Calu3 (cell line): ENCODE results near the gene ZDHHC24. TPM values are rescaled to one million over a fixed set of nuclear protein-coding genes. Genes with fewer than 3 reads are reported as not detected.

Experiments
- BruUV-seq: library from RNA; stranded (reverse); fragments of 400-500 nt; replicated peaks from 2 replicates; lab custom pipeline; 2021; lab: Mats Ljungman, UMichigan
- CTCF ChIA-PET: fragments of 300-600 bp; sonication (Branson Sonifier 250); formaldehyde crosslinking; loops from one replicate; lab custom pipeline; 2022; ENCODE audit warnings: antibody characterized with exemption; lab: Charles Lee
- DNase-seq: peaks from one replicate; pipeline ENCODE4 v3.0.0; 2022
- H3K27ac Mint-ChIP-seq: one replicate; pipeline ENCODE4 v1.8.0; 2022; ENCODE audit warnings: mixed read lengths; ENCODE audit not compliant: unreplicated experiment
- H3K27me3 Mint-ChIP-seq: one replicate; pipeline ENCODE4 v1.8.0; 2022; ENCODE audit warnings: mixed read lengths; ENCODE audit not compliant: unreplicated experiment
- H3K36me3 Mint-ChIP-seq: one replicate; pipeline ENCODE4 v1.8.0; 2022; ENCODE audit warnings: mild to moderate bottlenecking, moderate library complexity, mixed read lengths; ENCODE audit not compliant: insufficient read depth, unreplicated experiment
- H3K4me1 Mint-ChIP-seq: one replicate; pipeline ENCODE4 v1.8.0; 2022; ENCODE audit warnings: mild to moderate bottlenecking, low read depth, mixed read lengths; ENCODE audit not compliant: unreplicated experiment
- H3K4me3 Mint-ChIP-seq: one replicate; pipeline ENCODE4 v1.8.0; 2022; ENCODE audit warnings: mild to moderate bottlenecking, low read depth, moderate library complexity, mixed read lengths; ENCODE audit not compliant: unreplicated experiment
- H3K9me3 Mint-ChIP-seq: one replicate; pipeline ENCODE4 v1.8.0; 2022; ENCODE audit warnings: low read depth, mixed read lengths; ENCODE audit not compliant: unreplicated experiment
- CTCF ChIP-seq: fragments of 200-600 bp; IDR thresholded peaks from one replicate; pipeline ENCODE4 v1.8.0; 2022; ENCODE audit warnings: antibody characterized with exemption; ENCODE audit not compliant: unreplicated experiment
- intact Hi-C: fragments of 100-400 bp; cut with micrococcal nuclease; formaldehyde crosslinking; loops from one replicate; pipeline ENCODE4 v1.10.0; 2022; ENCODE audit not compliant: unreplicated experiment
- total RNA-seq: library from RNA; stranded (reverse); gene quantifications from 2 replicates; pipeline ENCODE4 v1.2.3, GENCODE V29; 2022

Gene ZDHHC24
- total RNA-seq, 1 experiment from 2014 or later: 15.1 TPM

GRCh38 chr11:66561975-66562248 lies 16.1 kb upstream of the ZDHHC24 start:
- no peak for TF ChIP-seq CTCF
- intact Hi-C loops: no loop called here
- CTCF ChIA-PET: interaction anchor here (0.6 kb wide), 1 partner anchor 8 kb away, joined by 4 read pairs; no protein-coding TSS in a partner anchor
- no peak for DNase-seq
- Mint-ChIP-seq H3K27me3 (peaks cover 85% of the 10 kb centered on the region), H3K27ac (no peak overlapping the region), H3K36me3 (no peaks in the 10 kb centered on the region), H3K4me1 (no peaks in the 10 kb centered on the region), H3K4me3 (no peak overlapping the region), H3K9me3 (no peaks in the 10 kb centered on the region)
- BruUV-seq: no TSS peak

GRCh38 chr11:66561178-66561974 lies 15.5 kb upstream of the ZDHHC24 start:
- peaks cover 84% of the 10 kb centered on the region for H3K27me3 Mint-ChIP-seq
- no peaks in the 10 kb centered on the region for H3K4me1 Mint-ChIP-seq
- DNase-seq: no peak
- H3K4me3 Mint-ChIP-seq: no peak overlapping the region
- H3K27ac Mint-ChIP-seq: no peak overlapping the region
- intact Hi-C loops: no loop called here
- no TSS peak for BruUV-seq
- no peak for TF ChIP-seq CTCF
- no peaks in the 10 kb centered on the region for H3K9me3 Mint-ChIP-seq
- CTCF ChIA-PET: interaction anchor here (0.6 kb wide), 1 partner anchor 8 kb away, joined by 4 read pairs; no protein-coding TSS in a partner anchor
- no peaks in the 10 kb centered on the region for H3K36me3 Mint-ChIP-seq

GRCh38 chr11:66559866-66560676 lies 14.2 kb upstream of the ZDHHC24 start:
- H3K27ac Mint-ChIP-seq: no peak overlapping the region
- no TSS peak for BruUV-seq
- no peaks in the 10 kb centered on the region for H3K4me1 Mint-ChIP-seq
- no peaks in the 10 kb centered on the region for H3K36me3 Mint-ChIP-seq
- peaks cover 86% of the 10 kb centered on the region for H3K27me3 Mint-ChIP-seq
- intact Hi-C loops: no loop called here
- TF ChIP-seq CTCF: no peak
- CTCF ChIA-PET: interaction anchor here (0.6 kb wide), 1 partner anchor 324 kb away, joined by 3 read pairs; no protein-coding TSS in a partner anchor
- no peaks in the 10 kb centered on the region for H3K9me3 Mint-ChIP-seq
- no peak overlapping the region for H3K4me3 Mint-ChIP-seq
- no peak for DNase-seq

- TF ChIP-seq CTCF: no peak
Measured at GRCh38 chr11:66559142-66559865, 13.5 kb upstream of the ZDHHC24 start.

More at GRCh38 chr11:66559142-66559865, 13.5 kb upstream of the ZDHHC24 start:
- H3K4me3 Mint-ChIP-seq: no peak overlapping the region
- H3K4me1 Mint-ChIP-seq: no peaks in the 10 kb centered on the region
- H3K36me3 Mint-ChIP-seq: no peaks in the 10 kb centered on the region
- H3K9me3 Mint-ChIP-seq: no peaks in the 10 kb centered on the region
- DNase-seq: no peak
- H3K27me3 Mint-ChIP-seq: peaks cover 92% of the 10 kb centered on the region
- H3K27ac Mint-ChIP-seq: no peak overlapping the region
- CTCF ChIA-PET: interaction anchor here (0.6 kb wide), 1 partner anchor 323 kb away, joined by 3 read pairs; no protein-coding TSS in a partner anchor
- BruUV-seq: no TSS peak
- intact Hi-C loops: no loop called here
